Suppressor macrophage (primary cell): Measurements from ENCODE around the gene RCN1.
"Not testable (repeated sequence)": the region's sequence is repeated elsewhere in the genome, so short reads cannot be mapped to it uniquely, and the experiment has no call there.

Experiments
- DNase-seq, 4 experiments: peaks; one replicate each; pipeline ENCODE4 v3.0.0-alpha.2; 2020 to 2022

RCN1 gene

GRCh38 chr11:32113200-32113919 is 22.5 kb downstream of the RCN1 start:
- no peak for DNase-seq

DNA sequence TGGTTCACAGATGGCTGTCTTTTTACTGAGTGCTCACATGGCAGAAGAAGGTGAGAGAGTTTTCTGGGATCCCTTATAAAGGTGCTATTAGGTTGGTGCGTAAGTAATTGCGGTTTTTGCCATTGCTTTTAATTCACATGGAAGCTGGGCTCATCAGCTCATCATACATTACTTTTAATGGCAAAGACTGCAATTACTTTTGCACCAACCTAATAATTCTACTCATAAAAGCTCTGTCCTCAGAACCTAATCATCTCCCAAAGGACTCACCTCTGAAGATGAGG is 23.0 kb downstream of the RCN1 start:
- DNase-seq, result no peak

- no peak for DNase-seq
Observed at GRCh38 chr11:32115446-32115845, 24.6 kb downstream of the RCN1 start.

GRCh38 chr11:32116668-32117067 is 25.8 kb downstream of the RCN1 start:
- no peak for DNase-seq

- DNase-seq, result peak; percentile 12 to 36 (median 30)
Observed at GRCh38 chr11:32118025-32118974, 27.4 kb downstream of the RCN1 start.

DNA sequence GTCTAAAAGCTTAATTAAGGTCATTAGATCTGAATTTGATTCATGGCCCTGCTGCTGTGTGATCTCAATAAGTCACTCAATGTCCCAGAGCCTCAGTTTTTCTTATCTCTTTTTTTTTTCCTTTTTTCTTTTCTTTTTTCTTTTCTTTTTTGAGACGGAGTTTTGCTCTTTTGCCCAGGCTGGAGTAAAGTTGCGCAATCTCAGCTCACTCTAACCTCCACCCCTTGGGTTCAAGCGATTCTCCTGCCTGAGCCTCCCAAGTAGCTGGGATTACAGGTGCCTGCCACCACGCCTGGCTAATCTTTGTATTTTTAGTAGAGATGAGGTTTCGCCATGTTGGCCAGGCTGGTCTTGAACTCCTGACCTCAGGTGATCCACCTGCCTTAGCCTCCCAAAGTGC is 28.3 kb downstream of the RCN1 start:
- DNase-seq, result not testable (repeated sequence)

GRCh38 chr11:32121012-32121411 is 30.1 kb downstream of the RCN1 start:
- DNase-seq, result no peak

- no peak for DNase-seq
Observed at GRCh38 chr11:32122200-32122599, 31.3 kb downstream of the RCN1 start.

GRCh38 chr11:32131321-32131720 is 40.4 kb downstream of the RCN1 start:
- no peak for DNase-seq

DNA sequence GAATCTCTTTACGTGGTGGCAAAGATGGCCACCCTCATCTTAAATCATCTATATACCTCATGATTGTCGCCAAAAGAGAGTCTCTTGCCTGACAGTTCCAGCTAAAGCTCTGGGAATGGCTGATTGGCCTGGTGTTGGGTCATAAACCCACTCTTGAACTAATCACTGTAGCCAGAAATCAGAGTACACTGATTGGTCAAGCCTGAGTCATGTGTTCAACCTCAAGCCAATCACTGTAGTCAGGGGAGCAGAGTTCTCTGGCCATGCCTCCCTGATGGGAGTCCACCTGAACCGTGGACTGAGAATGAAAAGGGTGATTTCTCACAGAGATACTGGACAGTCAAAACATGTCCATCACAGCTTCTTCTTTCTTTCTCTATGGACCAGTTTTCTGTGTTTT is 45.8 kb downstream of the RCN1 start:
- DNase-seq, result no peak

DNA sequence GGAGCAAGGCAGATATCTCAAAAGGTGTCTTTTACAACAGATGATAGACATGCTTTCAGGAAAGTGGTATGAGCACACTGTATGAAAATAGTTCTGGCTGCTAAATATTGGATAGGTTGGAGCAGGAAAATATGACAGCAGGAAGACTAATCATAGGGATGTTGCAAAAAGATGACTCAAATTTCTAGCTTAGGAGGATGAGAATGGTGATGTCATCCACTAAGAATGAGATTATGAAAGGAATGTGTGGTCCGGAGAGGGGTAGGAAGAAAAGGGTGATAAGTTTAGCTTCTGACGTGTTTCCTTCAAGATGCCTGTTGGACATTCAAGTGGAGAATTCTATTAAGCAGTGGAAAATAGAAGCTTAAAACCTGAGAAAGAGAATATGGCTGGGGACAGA is 46.4 kb downstream of the RCN1 start:
- peak in 2 of 4 experiments; percentile 12 to 22 for DNase-seq

- DNase-seq, result no peak
Observed at GRCh38 chr11:32137869-32138268, 47.0 kb downstream of the RCN1 start.

GRCh38 chr11:32138902-32139301 is 48.0 kb downstream of the RCN1 start:
- DNase-seq, result no peak

- no peak for DNase-seq
Observed at GRCh38 chr11:32139896-32140520, 49.1 kb downstream of the RCN1 start.

- no peak for DNase-seq
Observed at GRCh38 chr11:32141745-32142546, 51.1 kb downstream of the RCN1 start.

- DNase-seq, result no peak
Observed at GRCh38 chr11:32143378-32143777, 52.5 kb downstream of the RCN1 start.

GRCh38 chr11:32145282-32145681 is 54.4 kb downstream of the RCN1 start:
- DNase-seq, result no peak

GRCh38 chr11:32148895-32149294 is 58.0 kb downstream of the RCN1 start:
- peak; percentile 6 to 57 (median 36) for DNase-seq

- DNase-seq, result no peak
Observed at GRCh38 chr11:32149748-32150147, 58.9 kb downstream of the RCN1 start.

GRCh38 chr11:32151027-32151426 is 60.2 kb downstream of the RCN1 start:
- no peak for DNase-seq

GRCh38 chr11:32152216-32152615 is 61.3 kb downstream of the RCN1 start:
- no peak for DNase-seq

GRCh38 chr11:32152821-32153220 is 61.9 kb downstream of the RCN1 start:
- DNase-seq, result peak in 2 of 4 experiments; percentile 5 to 9

DNA sequence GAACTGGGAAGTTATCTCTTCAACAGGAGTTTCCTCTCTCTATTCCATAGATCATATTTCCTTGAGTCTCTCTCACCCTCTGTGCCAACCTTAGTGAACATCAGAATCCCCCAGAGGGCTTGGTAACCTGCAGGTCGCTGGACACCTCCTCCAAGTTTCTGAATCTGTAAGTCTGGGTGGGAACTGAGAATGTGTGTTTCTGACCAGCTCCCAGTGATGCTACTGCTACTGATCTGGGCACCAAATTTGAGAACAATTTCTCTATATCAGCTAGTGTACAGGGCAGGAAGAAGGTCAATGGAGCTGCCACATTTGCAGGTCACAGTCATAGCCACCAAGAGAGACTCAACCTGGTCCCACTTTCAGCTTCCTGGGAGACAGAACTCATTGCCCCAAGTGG is 62.9 kb downstream of the RCN1 start:
- DNase-seq, result no peak
